Measurements from ENCODE around the gene TMX1.

DNA sequence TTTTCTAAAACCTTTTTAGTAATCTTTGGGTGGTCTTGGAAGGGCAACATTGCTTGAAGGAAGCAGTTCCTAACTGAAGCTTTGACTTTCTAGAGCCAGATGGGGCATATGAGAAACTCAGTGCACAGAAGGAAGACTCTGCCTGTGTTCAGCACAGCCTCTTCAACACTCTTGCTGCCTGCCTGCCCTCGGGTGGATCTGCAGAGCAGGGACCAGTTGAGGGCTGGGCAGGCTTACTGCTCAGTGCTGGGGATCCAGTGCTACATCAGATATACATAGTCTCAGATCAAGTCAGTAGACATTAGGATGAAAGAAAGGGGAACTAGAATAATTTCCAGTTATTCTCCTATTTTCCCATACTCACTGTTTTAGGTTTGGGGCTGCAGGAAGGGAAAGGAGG, 29.5 kb upstream of the TMX1 start:
- TF ChIP-seq, protein P1, sequence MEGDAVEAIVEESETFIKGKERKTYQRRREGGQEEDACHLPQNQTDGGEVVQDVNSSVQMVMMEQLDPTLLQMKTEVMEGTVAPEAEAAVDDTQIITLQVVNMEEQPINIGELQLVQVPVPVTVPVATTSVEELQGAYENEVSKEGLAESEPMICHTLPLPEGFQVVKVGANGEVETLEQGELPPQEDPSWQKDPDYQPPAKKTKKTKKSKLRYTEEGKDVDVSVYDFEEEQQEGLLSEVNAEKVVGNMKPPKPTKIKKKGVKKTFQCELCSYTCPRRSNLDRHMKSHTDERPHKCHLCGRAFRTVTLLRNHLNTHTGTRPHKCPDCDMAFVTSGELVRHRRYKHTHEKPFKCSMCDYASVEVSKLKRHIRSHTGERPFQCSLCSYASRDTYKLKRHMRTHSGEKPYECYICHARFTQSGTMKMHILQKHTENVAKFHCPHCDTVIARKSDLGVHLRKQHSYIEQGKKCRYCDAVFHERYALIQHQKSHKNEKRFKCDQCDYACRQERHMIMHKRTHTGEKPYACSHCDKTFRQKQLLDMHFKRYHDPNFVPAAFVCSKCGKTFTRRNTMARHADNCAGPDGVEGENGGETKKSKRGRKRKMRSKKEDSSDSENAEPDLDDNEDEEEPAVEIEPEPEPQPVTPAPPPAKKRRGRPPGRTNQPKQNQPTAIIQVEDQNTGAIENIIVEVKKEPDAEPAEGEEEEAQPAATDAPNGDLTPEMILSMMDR (IDR thresholded peaks at IDR 0.05) = no peak
- TF ChIP-seq POLR2A (IDR thresholded peaks at IDR 0.05) (no peak), POLR2AphosphoS5 (IDR thresholded peaks at IDR 0.05) (no peak)

Measured in suprapubic skin (tissue), 4 donors.